Erythroblast (primary cell): ENCODE data around the gene RPL10.

ENCODE experiments used
- GATA1 ChIP-seq: IDR thresholded peaks from 2 replicates; pipeline ENCODE4 v1.6.1; 2011; ENCODE audit warnings: low read depth, mild to moderate bottlenecking, control low read depth, low read length, moderate library complexity
- POLR2A ChIP-seq: IDR thresholded peaks from 2 replicates; pipeline ENCODE4 v1.6.1; 2011; ENCODE audit warnings: mild to moderate bottlenecking, low read length

DNA sequence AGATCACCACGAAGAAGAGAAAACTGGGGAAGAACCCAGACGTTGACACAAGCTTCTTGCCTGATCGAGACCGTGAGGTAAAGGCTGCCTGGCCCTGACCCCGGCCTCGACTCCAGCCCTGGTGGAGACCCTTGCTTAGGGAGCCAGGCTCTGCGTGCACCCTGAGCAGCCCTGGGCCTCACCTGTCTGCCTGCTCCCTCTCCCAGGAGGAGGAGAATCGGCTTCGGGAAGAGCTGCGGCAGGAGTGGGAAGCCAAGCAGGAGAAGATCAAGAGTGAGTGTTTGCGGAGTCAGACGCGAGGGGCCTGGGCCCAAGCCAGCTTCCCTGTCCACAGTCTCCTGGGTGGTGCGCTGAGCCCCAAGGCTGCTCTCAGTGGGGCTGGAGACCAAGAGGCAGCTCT is 50.3 kb downstream of the RPL10 start:
- no peak for TF ChIP-seq POLR2A
- TF ChIP-seq GATA1 = no peak
